Heart left ventricle (tissue), 13 donors: Measurements from ENCODE around the gene WDR70.
"Not testable (repeated sequence)": the region's sequence is repeated elsewhere in the genome, so short reads cannot be mapped to it uniquely, and the experiment has no call there.

Experiments used
- CTCF ChIP-seq, 12 donors: fragments of 200-600 bp; sonication (generic) in 4 of 12; IDR thresholded peaks; one replicate each; pipeline versions ENCODE4 v1.5.0 to v1.8.0; 2018 to 2022; ENCODE audit warnings: antibody characterized with exemption in 12 of 12, mild to moderate bottlenecking in 5 of 12
- POLR2A ChIP-seq, 2 donors: fragments of 450-650 bp; IDR thresholded peaks; one replicate each; pipeline ENCODE4 v1.6.1; 2017; ENCODE audit warnings: antibody characterized with exemption in 2 of 2, mild to moderate bottlenecking in 2 of 2, moderate library complexity in 2 of 2
- donor health status: ischemic (EF 13 %, LVEDD 7.1; RV severe dilation, severe dysfunction).
- donor health status: DM: no; HTN: yes; CAD: no.
- donor health status: DM: no; HTN: no; CAD: no.
- donor health status: ischemic (EF 25% LVEDD 6.9; RV normal size, moderate dysfunction).
- donor health status: ischemic (EF 25% LVEDD 5.7; RV mildly dilated, moderate dysfunction).
- donor health status: ischemic (EF 35%, LVEDD 5.7; RV mildly dilated, moderate dysfunction).
- donor health status: nonischemic (EF 11% LVEDD 7.7; RV severe dilation, severe dysfunction).
- donor health status: DM: yes; HTN: yes; CAD: no.
- donor health status: PGD.
- donor health status: ischemic (EF 29% LVEDD 5.4; RV normal size, mild dysfunction).
- donor health status: nonischemic (EF 23%, LVEDD 6.1; RV moderate dilation, normal function).

GRCh38 chr5:37334754-37335153 is 44.4 kb upstream of the WDR70 start:
- not testable (repeated sequence) for TF ChIP-seq CTCF, POLR2A (IDR thresholded peaks at IDR 0.05)
